Right atrium auricular region (tissue), 2 donors: ENCODE measurements around the gene TIMM44. TPM values are rescaled to one million over a fixed set of nuclear protein-coding genes. Genes with fewer than 3 reads are reported as not detected.
A peak's percentile ranks its signal among the peaks of the same experiment; 100 is the strongest.

ENCODE experiments used
- DNase-seq: peaks from one replicate; pipeline ENCODE4 v3.0.0-alpha.2; 2019; ENCODE audit warnings: low spot score
- H3K27ac ChIP-seq, 2 donors: fragments of 200-600 bp; sonication (generic); 1 replicate in 1 of 2; 2 replicates in 1 of 2; pipeline ENCODE4 v1.5.1; 2016 to 2019
- H3K27me3 ChIP-seq, 2 donors: fragments of 200-600 bp; sonication (generic); one replicate each; pipeline versions ENCODE4 v1.5.1 to v1.6.0; 2017 to 2019
- H3K36me3 ChIP-seq: fragments of 200-600 bp; sonication (generic); one replicate; pipeline ENCODE4 v1.5.1; 2016
- H3K4me1 ChIP-seq, 2 donors: fragments of 200-600 bp; sonication (generic); one replicate each; pipeline versions ENCODE4 v1.5.1 to v1.6.0; 2017 to 2019
- H3K4me3 ChIP-seq, 2 donors: fragments of 200-600 bp; sonication (generic); 1 replicate in 1 of 2; 2 replicates in 1 of 2; pipeline ENCODE4 v1.5.1; 2017 to 2019; ENCODE audit warnings: mild to moderate bottlenecking in 1 of 2, moderate library complexity in 1 of 2
- H3K9me3 ChIP-seq, 2 donors: fragments of 200-600 bp; sonication (generic); one replicate each; pipeline ENCODE4 v1.5.1; 2019
- total RNA-seq, 2 donors: library from RNA; depleted of rRNA; stranded (reverse); fragments of >200 nt; gene quantifications; one replicate each; pipeline ENCODE4 v1.1.0, GENCODE V29; 2016
- TF ChIP-seq, protein P1 (sequence below), 2 donors: fragments of 200-600 bp; sonication (generic); IDR thresholded peaks; one replicate each; pipeline ENCODE4 v1.5.1; 2019; ENCODE audit warnings: antibody characterized with exemption in 2 of 2

TIMM44 gene
- total RNA-seq, 2 donors from 2014 or later, result 49.1 to 64.1 TPM

DNA sequence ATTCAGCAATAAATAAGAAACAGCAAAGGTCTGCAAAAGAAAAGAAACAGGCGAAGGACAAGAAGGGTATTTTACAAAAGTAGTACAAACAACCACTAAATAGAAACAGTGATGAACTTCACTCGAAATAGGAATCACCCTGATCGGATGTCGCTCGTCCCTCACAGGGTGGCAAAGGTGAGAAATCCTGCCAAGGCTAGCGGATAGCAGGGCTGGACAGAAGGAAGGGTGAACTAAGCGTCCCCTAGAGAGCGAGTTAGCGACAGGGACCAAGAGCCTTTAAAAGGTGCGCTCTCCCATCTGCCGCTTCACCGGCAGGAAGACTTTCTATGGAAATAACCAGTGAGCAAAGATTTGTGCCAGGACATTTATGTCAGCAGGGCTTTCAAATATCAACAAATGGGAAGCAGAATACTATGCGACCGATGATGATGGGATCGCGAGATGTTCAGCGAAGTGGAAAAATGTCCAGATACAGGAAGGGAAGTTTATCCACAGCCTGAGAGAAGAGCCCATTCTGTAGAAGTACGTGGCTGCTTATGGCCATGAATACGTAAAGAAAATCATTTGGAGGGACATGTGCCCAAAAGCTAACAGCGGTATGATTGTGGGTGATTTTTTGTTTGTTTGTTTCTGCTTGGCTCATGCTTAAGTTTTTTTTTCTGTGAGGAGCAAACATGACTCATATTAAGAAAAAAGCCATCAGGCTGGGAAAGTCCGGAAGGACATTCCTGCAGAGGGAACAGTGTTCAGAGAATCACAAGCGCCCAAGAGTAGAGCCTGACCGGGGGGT is 43.1 kb upstream of the TIMM44 start:
- H3K9me3 ChIP-seq, result no peaks in the 10 kb centered on the region
- no peak for DNase-seq
- no peak overlapping the region for H3K4me3 ChIP-seq
- TF ChIP-seq, protein P1, sequence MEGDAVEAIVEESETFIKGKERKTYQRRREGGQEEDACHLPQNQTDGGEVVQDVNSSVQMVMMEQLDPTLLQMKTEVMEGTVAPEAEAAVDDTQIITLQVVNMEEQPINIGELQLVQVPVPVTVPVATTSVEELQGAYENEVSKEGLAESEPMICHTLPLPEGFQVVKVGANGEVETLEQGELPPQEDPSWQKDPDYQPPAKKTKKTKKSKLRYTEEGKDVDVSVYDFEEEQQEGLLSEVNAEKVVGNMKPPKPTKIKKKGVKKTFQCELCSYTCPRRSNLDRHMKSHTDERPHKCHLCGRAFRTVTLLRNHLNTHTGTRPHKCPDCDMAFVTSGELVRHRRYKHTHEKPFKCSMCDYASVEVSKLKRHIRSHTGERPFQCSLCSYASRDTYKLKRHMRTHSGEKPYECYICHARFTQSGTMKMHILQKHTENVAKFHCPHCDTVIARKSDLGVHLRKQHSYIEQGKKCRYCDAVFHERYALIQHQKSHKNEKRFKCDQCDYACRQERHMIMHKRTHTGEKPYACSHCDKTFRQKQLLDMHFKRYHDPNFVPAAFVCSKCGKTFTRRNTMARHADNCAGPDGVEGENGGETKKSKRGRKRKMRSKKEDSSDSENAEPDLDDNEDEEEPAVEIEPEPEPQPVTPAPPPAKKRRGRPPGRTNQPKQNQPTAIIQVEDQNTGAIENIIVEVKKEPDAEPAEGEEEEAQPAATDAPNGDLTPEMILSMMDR (IDR thresholded peaks at IDR 0.05), result no peak
- peaks cover 51% of the 10 kb centered on the region for H3K36me3 ChIP-seq
- peak overlapping the region; percentile 5 to 50 for H3K27ac ChIP-seq
- H3K27me3 ChIP-seq, result no peaks in the 10 kb centered on the region
- peaks cover 0 to 68% of the 10 kb centered on the region in 2 donors for H3K4me1 ChIP-seq

DNA sequence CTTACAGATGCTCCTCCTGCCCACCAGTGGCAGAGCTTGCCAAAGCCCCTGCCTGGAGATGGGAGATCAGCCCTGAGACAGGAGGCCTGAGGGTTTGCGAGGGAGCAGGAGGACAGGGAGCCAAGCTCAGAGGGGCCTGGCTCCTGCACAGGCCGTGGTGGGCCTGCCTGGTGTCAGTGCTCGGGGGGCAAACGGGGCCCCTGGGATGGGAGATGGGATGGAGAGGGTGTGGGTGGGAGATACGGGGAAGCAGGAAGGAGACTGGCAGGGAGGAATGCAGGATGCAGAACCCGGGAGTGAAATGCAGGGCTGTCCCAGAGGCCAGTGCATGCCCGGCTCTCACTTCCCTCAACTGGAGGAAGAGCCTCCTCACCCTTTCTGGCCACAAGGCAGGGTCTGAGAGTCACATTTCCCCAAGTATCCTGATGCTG is 42.0 kb upstream of the TIMM44 start:
- no peak for DNase-seq
- TF ChIP-seq, protein P1 (IDR thresholded peaks at IDR 0.05), result no peak
- no peaks in the 10 kb centered on the region for H3K27me3 ChIP-seq
- H3K36me3 ChIP-seq, result peaks cover 48% of the 10 kb centered on the region
- no peaks in the 10 kb centered on the region for H3K9me3 ChIP-seq
- no peak overlapping the region for H3K4me3 ChIP-seq
- peaks cover 0 to 68% of the 10 kb centered on the region in 2 donors for H3K4me1 ChIP-seq
- no peak overlapping the region for H3K27ac ChIP-seq

DNA sequence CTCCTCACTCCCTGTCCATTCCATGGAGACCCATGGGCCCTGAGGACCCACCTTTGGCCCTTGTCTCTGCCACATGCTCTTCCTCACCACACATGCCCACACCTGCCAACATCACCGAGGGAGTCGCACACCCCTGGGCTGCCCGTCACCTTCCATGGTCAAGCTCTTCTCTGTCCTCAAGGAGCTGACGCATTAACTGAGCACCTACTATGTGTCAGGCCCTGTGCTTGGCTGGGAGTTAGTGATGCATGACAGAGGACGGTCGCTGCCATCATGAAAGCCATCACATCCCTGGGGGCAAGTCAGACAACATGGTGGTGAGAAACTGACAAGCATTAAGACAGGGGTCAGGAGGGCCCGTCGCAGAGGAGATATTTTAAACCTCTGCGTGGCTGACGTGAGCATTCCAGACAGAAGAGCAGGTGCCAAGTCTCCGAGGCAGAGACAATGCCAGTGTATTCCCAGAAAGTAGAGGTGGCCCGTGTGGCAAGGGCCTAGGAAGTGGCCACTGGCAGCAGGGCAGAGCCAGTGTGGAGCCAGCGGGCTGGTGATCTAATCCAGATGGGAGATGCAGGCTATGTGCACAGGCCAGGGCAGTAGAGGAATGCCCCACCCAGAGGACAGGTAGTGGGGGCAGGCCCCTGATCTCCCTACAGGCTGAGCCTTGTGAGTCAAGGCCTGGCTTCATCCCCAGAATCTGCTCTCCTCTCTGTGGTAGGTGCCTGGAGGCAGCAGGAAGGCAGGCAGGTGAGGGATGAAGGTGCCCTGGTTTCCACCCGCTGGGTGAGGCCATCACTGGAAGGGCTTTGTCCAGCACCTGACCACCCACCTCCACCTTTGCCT is 40.8 kb upstream of the TIMM44 start:
- Histone ChIP-seq H3K4me3 (no peak overlapping the region), H3K27ac (peak overlapping the region; percentile 61 to 79), H3K36me3 (peaks cover 49% of the 10 kb centered on the region), H3K27me3 (no peaks in the 10 kb centered on the region), H3K4me1 (peaks cover 0 to 74% of the 10 kb centered on the region in 2 donors), H3K9me3 (no peaks in the 10 kb centered on the region)
- TF ChIP-seq, protein P1 (IDR thresholded peaks at IDR 0.05), result no peak
- DNase-seq, result no peak

DNA sequence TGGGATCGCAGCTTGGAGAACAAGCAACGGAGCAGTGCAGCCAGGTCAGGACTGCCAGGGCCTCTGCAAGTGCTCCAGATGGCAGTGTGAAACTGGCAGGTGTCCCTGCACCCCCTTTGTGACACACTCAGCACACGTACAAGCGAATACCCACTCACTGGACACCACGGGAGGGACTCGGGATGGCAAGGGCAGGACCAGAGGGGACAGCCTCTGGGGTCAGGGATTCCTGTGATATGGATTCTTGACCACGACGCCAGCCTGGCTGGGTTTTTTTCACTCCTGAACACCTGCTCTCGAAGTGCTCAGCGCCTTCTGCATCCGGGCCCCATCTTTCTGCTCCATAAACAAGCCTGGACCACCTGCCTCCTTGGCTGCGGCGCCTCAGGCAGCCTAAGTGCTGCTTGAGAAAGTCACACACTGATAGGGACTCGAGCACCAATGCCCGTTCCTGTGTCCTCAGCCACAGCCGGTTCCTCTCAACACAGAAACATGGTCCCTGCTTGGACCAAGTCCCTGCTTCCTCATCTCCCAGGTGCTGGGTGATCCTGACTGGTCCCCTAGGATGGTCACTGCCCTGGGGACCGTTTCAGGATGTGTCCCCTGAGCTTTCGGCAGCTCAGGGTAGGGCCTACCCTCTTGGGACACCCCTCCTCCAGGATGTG is 40.0 kb upstream of the TIMM44 start:
- H3K4me1 ChIP-seq, result peaks cover 0 to 74% of the 10 kb centered on the region in 2 donors
- H3K9me3 ChIP-seq, result no peaks in the 10 kb centered on the region
- TF ChIP-seq, protein P1 (IDR thresholded peaks at IDR 0.05), result no peak
- peak overlapping the region; percentile 61 to 79 for H3K27ac ChIP-seq
- H3K36me3 ChIP-seq, result peaks cover 41% of the 10 kb centered on the region
- DNase-seq, result no peak
- no peak overlapping the region for H3K4me3 ChIP-seq
- H3K27me3 ChIP-seq, result no peaks in the 10 kb centered on the region

- Histone ChIP-seq H3K4me1 (peaks cover 0 to 70% of the 10 kb centered on the region in 2 donors), H3K9me3 (no peaks in the 10 kb centered on the region), H3K36me3 (peaks cover 35% of the 10 kb centered on the region), H3K27me3 (no peaks in the 10 kb centered on the region), H3K4me3 (no peak overlapping the region), H3K27ac (peak overlapping the region; percentile 61 to 79)
- TF ChIP-seq, protein P1 (IDR thresholded peaks at IDR 0.05), result no peak
- no peak for DNase-seq
These were observed 39.2 kb upstream of the TIMM44 start for GRCh38 chr19:7982651-7983099.
